H1 (cell line): ENCODE results near the gene GTF2F2. TPM values are rescaled to one million over a fixed set of nuclear protein-coding genes. Genes with fewer than 3 reads are reported as not detected.

Source experiments
- CHD7 ChIP-seq: fragments of 300-600 bp; sonication (generic); IDR thresholded peaks from 2 replicates; pipeline ENCODE4 v1.7.1; 2012; ENCODE audit warnings: low read length, moderate library complexity, mild to moderate bottlenecking, inconsistent platforms; ENCODE audit not compliant: insufficient replicate concordance
- EP300 ChIP-seq, 2 experiments: IDR thresholded peaks; 1 replicate in 1 of 2; 2 replicates in 1 of 2; pipeline ENCODE4 v1.6.1; 2011 to 2012; ENCODE audit warnings: low read depth in 2 of 2, low read length in 2 of 2, mild to moderate bottlenecking in 2 of 2, borderline replicate concordance in 1 of 2, inconsistent platforms in 1 of 2, moderate library complexity in 1 of 2
- GTF2F1 ChIP-seq: IDR thresholded peaks from 2 replicates; pipeline ENCODE4 v1.6.1; 2012; ENCODE audit warnings: low read depth, low read length, improper control_type of control experiment, borderline replicate concordance
- KDM5A ChIP-seq: fragments of 200-600 bp; IDR thresholded peaks from 2 replicates; pipeline ENCODE4 v1.7.1; 2012; ENCODE audit warnings: mild to moderate bottlenecking, low read length, inconsistent platforms, mixed read lengths
- PHF8 ChIP-seq: fragments of 200-600 bp; sonication (generic); conservative IDR thresholded peaks from 2 replicates; pipeline ENCODE4 v1.7.1; 2012; ENCODE audit warnings: low read depth, mild to moderate bottlenecking, inconsistent platforms, low read length, moderate library complexity
- RFX5 ChIP-seq: IDR thresholded peaks from 2 replicates; pipeline ENCODE4 v1.6.1; 2011; ENCODE audit warnings: low read depth, low read length, improper control_type of control experiment, borderline replicate concordance
- RXRA ChIP-seq: IDR thresholded peaks from 2 replicates; pipeline ENCODE4 v1.6.1; 2011; ENCODE audit warnings: low read depth, mild to moderate bottlenecking, low read length, moderate library complexity; ENCODE audit not compliant: insufficient read depth
- SIN3A ChIP-seq, 2 experiments: IDR thresholded peaks in 1 of 2; conservative IDR thresholded peaks in 1 of 2; 2 replicates each; pipeline ENCODE4 v1.6.1; 2011 to 2012; ENCODE audit warnings: low read length in 2 of 2, improper control_type of control experiment in 1 of 2, low read depth in 1 of 2, mild to moderate bottlenecking in 1 of 2
- USF2 ChIP-seq: IDR thresholded peaks from 2 replicates; pipeline ENCODE4 v1.6.1; 2011; ENCODE audit warnings: low read length, improper control_type of control experiment
- YY1 ChIP-seq: IDR thresholded peaks from 2 replicates; pipeline ENCODE4 v1.6.1; 2011; ENCODE audit warnings: low read depth, mild to moderate bottlenecking, low read length
- polyA plus RNA-seq, 7 experiments: library from polyadenylated mRNA; depleted of rRNA in 3 of 7; stranded (reverse) in 5 of 7; unstranded in 2 of 7; fragments of >200 nt in 5 of 7; fragments of 200-250 nt in 2 of 7; gene quantifications; 1 replicate in 5 of 7; 2 replicates in 1 of 7; 4 replicates in 1 of 7; pipeline versions ENCODE4 v1.2.1 to v1.2.3, GENCODE V29; 2011 to 2013; ENCODE audit warnings: missing spikeins in 2 of 7, mixed read lengths in 2 of 7
- total RNA-seq: library from RNA; stranded (reverse); fragmentation: NEBNext Ultra II Directional; extraction: Animal tissue kit (Norgen Biotek cat#: 25700); gene quantifications from 2 replicates; pipeline ENCODE4 v1.2.1, GENCODE V29; 2021

Gene GTF2F2
- total and polyA plus RNA-seq, 2 of the 8 experiments (the other 6 are each of a cell fraction or from before 2014, with no cell fraction given), result 10.8 to 31.1 TPM

- no peak for TF ChIP-seq CHD7
- no peak for TF ChIP-seq RXRA
- TF ChIP-seq YY1, result no peak
- TF ChIP-seq SIN3A (conservative IDR thresholded peaks at IDR 0.05 in 1 of 2, IDR thresholded peaks at IDR 0.05 in 1 of 2; ENCODE audit: low read depth in 1 of 2, low read length in 2 of 2), result no peak
- no peak for TF ChIP-seq GTF2F1
- TF ChIP-seq KDM5A, result no peak
- TF ChIP-seq USF2, result no peak
- no peak for TF ChIP-seq RFX5
- TF ChIP-seq PHF8, result no peak
- TF ChIP-seq EP300 (IDR thresholded peaks at IDR 0.05; ENCODE audit: borderline replicate concordance in 1 of 2, low read depth in 2 of 2, low read length in 2 of 2), result no peak
Observed at GRCh38 chr13:45122941-45123340, 2.6 kb downstream of the GTF2F2 start (continued).
